Esophagus squamous epithelium (tissue), 4 donors: ENCODE data around the gene ATXN1.

Experiments
- POLR2A ChIP-seq, 4 donors: fragments of 450-650 bp; IDR thresholded peaks; one replicate each; pipeline ENCODE4 v1.6.1; 2017; ENCODE audit warnings: antibody characterized with exemption in 4 of 4, mild to moderate bottlenecking in 4 of 4, moderate library complexity in 3 of 4
- TF ChIP-seq, protein P1 (sequence below), 6 experiments: fragments of 450-650 bp in 4 of 6; fragments of 200-600 bp in 2 of 6; sonication (generic) in 2 of 6; IDR thresholded peaks; one replicate each; pipeline ENCODE4 v1.5.1; 2016 to 2019; ENCODE audit warnings: antibody characterized with exemption in 6 of 6, mild to moderate bottlenecking in 4 of 6, moderate library complexity in 4 of 6

DNA sequence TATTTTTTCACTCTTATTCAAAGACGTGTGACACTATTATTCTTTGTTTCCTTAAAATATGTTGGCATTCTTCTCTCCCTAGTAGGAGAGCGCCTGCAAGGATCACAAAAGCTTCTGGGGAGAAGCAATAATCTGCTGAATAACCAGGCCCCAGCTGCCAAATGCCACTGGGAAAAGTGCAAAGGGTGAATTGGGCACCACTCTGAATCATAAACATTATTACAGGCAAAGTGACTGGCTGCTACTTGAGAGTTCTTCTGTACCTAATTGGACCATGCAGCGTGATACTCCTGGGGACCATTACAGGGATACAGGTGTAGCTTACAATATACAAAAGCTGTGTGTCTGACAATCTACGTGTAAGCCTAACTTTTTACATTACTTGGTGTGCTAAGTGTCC is 152.8 kb downstream of the ATXN1 start:
- no peak for TF ChIP-seq POLR2A (IDR thresholded peaks at IDR 0.05)
- TF ChIP-seq, protein P1, sequence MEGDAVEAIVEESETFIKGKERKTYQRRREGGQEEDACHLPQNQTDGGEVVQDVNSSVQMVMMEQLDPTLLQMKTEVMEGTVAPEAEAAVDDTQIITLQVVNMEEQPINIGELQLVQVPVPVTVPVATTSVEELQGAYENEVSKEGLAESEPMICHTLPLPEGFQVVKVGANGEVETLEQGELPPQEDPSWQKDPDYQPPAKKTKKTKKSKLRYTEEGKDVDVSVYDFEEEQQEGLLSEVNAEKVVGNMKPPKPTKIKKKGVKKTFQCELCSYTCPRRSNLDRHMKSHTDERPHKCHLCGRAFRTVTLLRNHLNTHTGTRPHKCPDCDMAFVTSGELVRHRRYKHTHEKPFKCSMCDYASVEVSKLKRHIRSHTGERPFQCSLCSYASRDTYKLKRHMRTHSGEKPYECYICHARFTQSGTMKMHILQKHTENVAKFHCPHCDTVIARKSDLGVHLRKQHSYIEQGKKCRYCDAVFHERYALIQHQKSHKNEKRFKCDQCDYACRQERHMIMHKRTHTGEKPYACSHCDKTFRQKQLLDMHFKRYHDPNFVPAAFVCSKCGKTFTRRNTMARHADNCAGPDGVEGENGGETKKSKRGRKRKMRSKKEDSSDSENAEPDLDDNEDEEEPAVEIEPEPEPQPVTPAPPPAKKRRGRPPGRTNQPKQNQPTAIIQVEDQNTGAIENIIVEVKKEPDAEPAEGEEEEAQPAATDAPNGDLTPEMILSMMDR (IDR thresholded peaks at IDR 0.05) = no peak
